GM23338 (cell line): ENCODE measurements around the gene CRNKL1.

Experiments used
- CREB1 ChIP-seq: fragments of 250-450 bp; sonication (Bioruptor Pico); IDR thresholded peaks from 2 replicates; pipeline ENCODE4 v1.5.0; 2020; ENCODE audit warnings: low read depth, mild to moderate bottlenecking, moderate library complexity
- EZH2 ChIP-seq: fragments of 200-600 bp; sonication (generic); IDR thresholded peaks from one replicate; pipeline ENCODE4 v1.8.0; 2017; ENCODE audit warnings: antibody characterized with exemption, mild to moderate bottlenecking, low read depth; ENCODE audit not compliant: unreplicated experiment
- POLR2AphosphoS5 ChIP-seq: IDR thresholded peaks from 2 replicates; pipeline ENCODE4 v1.6.1; 2016; ENCODE audit warnings: antibody characterized with exemption, low read depth
- TF ChIP-seq, protein P1 (sequence below), 2 experiments: fragments of 200-600 bp in 1 of 2; sonication (generic) in 1 of 2; conservative IDR thresholded peaks; 2 replicates each; pipeline versions ENCODE4 v1.5.1 to v1.6.1; 2016 to 2017; ENCODE audit warnings: antibody characterized with exemption in 2 of 2, low read depth in 2 of 2, mild to moderate bottlenecking in 2 of 2, moderate library complexity in 1 of 2

GRCh38 chr20:19991308-19991707 is 61.0 kb downstream of the CRNKL1 start:
- TF ChIP-seq POLR2AphosphoS5: no peak
- TF ChIP-seq, protein P1, sequence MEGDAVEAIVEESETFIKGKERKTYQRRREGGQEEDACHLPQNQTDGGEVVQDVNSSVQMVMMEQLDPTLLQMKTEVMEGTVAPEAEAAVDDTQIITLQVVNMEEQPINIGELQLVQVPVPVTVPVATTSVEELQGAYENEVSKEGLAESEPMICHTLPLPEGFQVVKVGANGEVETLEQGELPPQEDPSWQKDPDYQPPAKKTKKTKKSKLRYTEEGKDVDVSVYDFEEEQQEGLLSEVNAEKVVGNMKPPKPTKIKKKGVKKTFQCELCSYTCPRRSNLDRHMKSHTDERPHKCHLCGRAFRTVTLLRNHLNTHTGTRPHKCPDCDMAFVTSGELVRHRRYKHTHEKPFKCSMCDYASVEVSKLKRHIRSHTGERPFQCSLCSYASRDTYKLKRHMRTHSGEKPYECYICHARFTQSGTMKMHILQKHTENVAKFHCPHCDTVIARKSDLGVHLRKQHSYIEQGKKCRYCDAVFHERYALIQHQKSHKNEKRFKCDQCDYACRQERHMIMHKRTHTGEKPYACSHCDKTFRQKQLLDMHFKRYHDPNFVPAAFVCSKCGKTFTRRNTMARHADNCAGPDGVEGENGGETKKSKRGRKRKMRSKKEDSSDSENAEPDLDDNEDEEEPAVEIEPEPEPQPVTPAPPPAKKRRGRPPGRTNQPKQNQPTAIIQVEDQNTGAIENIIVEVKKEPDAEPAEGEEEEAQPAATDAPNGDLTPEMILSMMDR (conservative IDR thresholded peaks at IDR 0.05; ENCODE audit: low read depth in 2 of 2): no peak
- TF ChIP-seq EZH2: no peak
- TF ChIP-seq CREB1 (CRISPR knock-in tag): no peak
